K562 (cell line): ENCODE measurements around the gene TENM3. TPM values are rescaled to one million over a fixed set of nuclear protein-coding genes. Genes with fewer than 3 reads are reported as not detected.

ENCODE experiments used
- CREB3L1 ChIP-seq: fragments of 450-650 bp; IDR thresholded peaks from 2 replicates; pipeline ENCODE4 v1.6.1; 2014; ENCODE audit warnings: low read depth, mild to moderate bottlenecking, moderate library complexity, borderline replicate concordance
- DLX4 ChIP-seq: fragments of 250-450 bp; sonication (Bioruptor Pico); IDR thresholded peaks from 2 replicates; pipeline ENCODE4 v1.6.1; 2021; ENCODE audit warnings: mild to moderate bottlenecking
- HCFC1 ChIP-seq: IDR thresholded peaks from 2 replicates; pipeline ENCODE4 v1.6.1; 2012; ENCODE audit warnings: low read depth, low read length, improper control_type of control experiment
- MGA ChIP-seq: fragments of 450-650 bp; IDR thresholded peaks from 2 replicates; pipeline ENCODE4 v1.6.1; 2016; ENCODE audit warnings: mild to moderate bottlenecking, moderate library complexity
- MNT ChIP-seq, 2 experiments: fragments of 450-650 bp; conservative IDR thresholded peaks; 2 replicates each; pipeline ENCODE4 v1.6.1; 2017; ENCODE audit warnings: mild to moderate bottlenecking in 2 of 2, moderate library complexity in 2 of 2
- NCOA4 ChIP-seq: fragments of 450-650 bp; IDR thresholded peaks from 2 replicates; pipeline ENCODE4 v1.6.1; 2018; ENCODE audit warnings: mild to moderate bottlenecking; ENCODE audit not compliant: partially characterized antibody
- RB1 ChIP-seq: fragments of 450-650 bp; IDR thresholded peaks from 2 replicates; pipeline ENCODE4 v1.6.1; 2017; ENCODE audit warnings: low read depth, mild to moderate bottlenecking
- TAF9B ChIP-seq: fragments of 450-650 bp; IDR thresholded peaks from 2 replicates; pipeline ENCODE4 v1.6.1; 2018; ENCODE audit warnings: mild to moderate bottlenecking; ENCODE audit not compliant: partially characterized antibody
- THRA ChIP-seq: fragments of 450-650 bp; IDR thresholded peaks from 2 replicates; pipeline ENCODE4 v1.6.1; 2017; ENCODE audit warnings: mild to moderate bottlenecking, moderate library complexity
- ZNF431 ChIP-seq: sonication (generic); formaldehyde crosslinking; IDR thresholded peaks from 2 replicates; pipeline ENCODE4 v1.8.0; 2022; ENCODE audit warnings: mild to moderate bottlenecking, missing genetic modification reagents
- ZNF75A ChIP-seq: fragments of 450-650 bp; formaldehyde crosslinking; IDR thresholded peaks from 2 replicates; pipeline ENCODE4 v1.4.0; 2020; ENCODE audit warnings: mild to moderate bottlenecking
- polyA plus RNA-seq, 8 experiments: library from polyadenylated mRNA; depleted of rRNA in 4 of 8; stranded (reverse) in 5 of 8; unstranded in 3 of 8; fragments of >200 nt; fragmentation: Nextera tagmentation in 2 of 8; fragmentation: Illumina TruSeq in 1 of 8; extraction: Ambion mirVana in 2 of 8; extraction: Trizol in 1 of 8; gene quantifications; 2 replicates each; pipeline versions ENCODE4 v1.2.1 to v1.2.3, GENCODE V29; 2011 to 2014; ENCODE audit warnings: inconsistent platforms in 1 of 8, missing spikeins in 1 of 8
- total RNA-seq, 7 experiments: library from RNA; depleted of rRNA in 6 of 7; stranded (reverse); fragments of >200 nt in 6 of 7; fragmentation: Illumina TruSeq in 2 of 7; extraction: Trizol in 2 of 7; gene quantifications; 2 replicates each; pipeline versions ENCODE4 v1.2.1 to v1.2.3, GENCODE V29; 2011 to 2021; ENCODE audit warnings: low replicate concordance in 1 of 7

TENM3 gene
- total and polyA plus RNA-seq, 9 of the 15 experiments (the other 6 are each of a cell fraction or from before 2014, with no cell fraction given): 0.01 to 0.02 TPM; not detected in 7

- TF ChIP-seq RB1 (no peak), ZNF75A (CRISPR knock-in tag) (no peak), DLX4 (CRISPR knock-in tag) (no peak), NCOA4 (no peak), ZNF431 (no peak), TAF9B (no peak), MNT (conservative IDR thresholded peaks at IDR 0.05) (no peak), HCFC1 (no peak), THRA (no peak), CREB3L1 (no peak), MGA (no peak)
These were observed 50.6 kb downstream of the TENM3 start (continued) for GRCh38 chr4:182293691-182294255.
